Fibroblast of pulmonary artery (primary cell): ENCODE data around the gene ATP9B.
"Not testable (repeated sequence)": the region's sequence is repeated elsewhere in the genome, so short reads cannot be mapped to it uniquely, and the experiment has no call there.

Experiments used
- DNase-seq: peaks from one replicate; pipeline ENCODE4 v3.0.0-alpha.2; 2010; ENCODE audit warnings: low read depth
- H3K4me3 ChIP-seq: replicated peaks from 2 replicates; pipeline ENCODE4 v1.5.1; 2011; ENCODE audit warnings: low read depth, mild to moderate bottlenecking, control low read depth, low read length, moderate library complexity
- CTCF ChIP-seq: IDR thresholded peaks from 2 replicates; pipeline ENCODE4 v1.5.1; 2011; ENCODE audit warnings: mild to moderate bottlenecking, control low read depth, low read length, inconsistent platforms; ENCODE audit errors: missing control alignments

ATP9B gene

GRCh38 chr18:79274823-79275222 is 205.6 kb downstream of the ATP9B start:
- no peak overlapping the region for H3K4me3 ChIP-seq
- TF ChIP-seq CTCF = no peak
- no peak for DNase-seq

GRCh38 chr18:79275461-79275860 is 206.3 kb downstream of the ATP9B start:
- TF ChIP-seq CTCF = no peak
- H3K4me3 ChIP-seq = no peak overlapping the region
- no peak for DNase-seq

- no peak overlapping the region for H3K4me3 ChIP-seq
- DNase-seq = peak; percentile 1
- no peak for TF ChIP-seq CTCF
Measured at GRCh38 chr18:79275992-79276391, 206.8 kb downstream of the ATP9B start.

DNA sequence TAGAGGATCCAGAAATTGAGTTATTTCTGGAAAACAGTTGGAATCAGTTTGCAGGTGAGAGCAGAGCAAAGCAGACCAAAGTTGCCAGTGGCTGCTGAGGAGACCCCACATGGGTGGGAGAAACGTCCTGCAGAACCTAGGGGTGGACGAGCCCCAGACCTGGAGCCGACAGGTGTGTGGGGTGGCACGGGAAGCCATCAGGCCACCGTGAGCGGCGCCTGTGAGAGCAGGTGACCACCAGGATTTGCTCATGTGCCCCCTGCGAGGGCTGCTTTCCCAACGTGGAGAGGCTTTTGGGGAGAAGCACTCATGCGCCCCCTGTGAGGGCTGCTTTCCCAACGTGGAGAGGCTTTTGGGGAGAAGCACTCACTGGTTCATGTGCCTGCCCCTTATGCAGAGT is 209.7 kb downstream of the ATP9B start:
- no peak overlapping the region for H3K4me3 ChIP-seq
- no peak for TF ChIP-seq CTCF
- no peak for DNase-seq

DNA sequence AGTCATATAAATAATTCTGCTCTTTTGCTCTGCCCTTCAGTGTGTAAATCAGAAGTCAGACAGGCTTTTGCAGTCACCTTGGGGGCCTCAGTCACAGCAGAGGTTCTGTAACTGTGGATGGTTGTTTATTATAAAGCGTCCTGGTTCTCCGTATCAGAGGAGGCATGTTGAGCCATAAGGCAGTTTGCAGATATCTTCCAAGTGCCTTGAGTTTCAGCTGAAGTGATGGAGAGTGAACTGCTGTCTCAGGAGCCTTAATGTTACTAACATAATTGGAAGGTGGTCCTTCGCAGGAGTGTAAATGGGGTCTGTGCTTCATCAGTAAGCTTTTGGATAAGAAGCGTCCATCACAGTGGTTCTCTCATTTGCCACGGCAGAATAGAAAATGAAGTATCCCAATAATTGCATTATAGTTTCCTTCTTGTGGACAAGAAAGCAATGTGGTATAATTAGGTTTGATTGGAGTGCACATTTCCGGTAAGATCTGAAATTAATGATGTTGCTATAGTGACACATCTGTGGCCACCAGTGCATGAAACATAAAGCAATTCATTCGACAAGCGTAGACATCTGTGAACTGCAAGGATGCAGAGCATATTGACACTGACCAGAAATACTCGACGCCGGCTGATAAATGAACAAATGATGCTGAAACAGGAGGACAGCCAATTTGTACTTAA is 214.1 kb downstream of the ATP9B start:
- no peak for DNase-seq
- H3K4me3 ChIP-seq = no peak overlapping the region
- no peak for TF ChIP-seq CTCF

- H3K4me3 ChIP-seq = no peak overlapping the region
- no peak for DNase-seq
- no peak for TF ChIP-seq CTCF
Measured at GRCh38 chr18:79283929-79284328, 214.7 kb downstream of the ATP9B start.

GRCh38 chr18:79285191-79285590 is 216.0 kb downstream of the ATP9B start:
- DNase-seq, H3K4me3 ChIP-seq: not testable (repeated sequence)

- H3K4me3 ChIP-seq, DNase-seq: not testable (repeated sequence)
Measured at GRCh38 chr18:79290409-79290808, 221.2 kb downstream of the ATP9B start.
